ENCODE measurements around the gene PTF1A.

GRCh38 chr10:23174074-23174976, 17.8 kb upstream of the PTF1A start:
- TF ChIP-seq CTCF (IDR thresholded peaks at IDR 0.05; ENCODE audit: poor library complexity) (no peak), EZH2 (IDR thresholded peaks at IDR 0.05; ENCODE audit: borderline replicate concordance) (no peak), EZH2phosphoT487 (IDR thresholded peaks at IDR 0.05; ENCODE audit: low read depth, severe bottlenecking, unreplicated experiment) (no peak)

Measured in hepatocyte (in vitro differentiated cells).